ENCODE measurements around the gene NPTX1. TPM values are rescaled to one million over a fixed set of nuclear protein-coding genes. Genes with fewer than 3 reads are reported as not detected.

NPTX1 gene
- total RNA-seq, 6 donors from 2014 or later: 0.39 to 11.5 (median 2.5) TPM

DNA sequence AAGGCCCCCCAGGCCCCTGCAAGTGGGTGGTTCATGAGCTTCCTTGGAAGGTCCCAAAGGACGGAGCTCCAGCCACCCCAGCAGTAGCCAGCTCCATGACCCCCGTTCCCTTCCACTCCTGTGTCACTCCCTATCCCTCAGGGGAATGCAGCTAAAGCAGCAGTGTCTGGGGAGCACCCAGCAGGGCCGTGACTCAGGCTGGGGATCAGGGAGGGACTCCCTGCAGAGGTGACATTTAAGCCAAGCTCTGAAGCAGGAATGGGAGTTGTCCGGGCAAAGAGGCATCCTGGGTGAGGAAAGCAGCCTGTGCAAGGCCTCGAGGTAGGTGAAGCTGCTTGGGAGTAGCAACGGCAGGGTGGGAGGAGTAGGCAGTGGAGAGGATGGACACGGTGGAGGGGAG is 11.1 kb upstream of the NPTX1 start:
- DNase-seq: no peak
- Histone ChIP-seq H3K9me3 (peaks cover 0 to 10% (median 5%) of the 10 kb centered on the region in 4 donors), H3K4me1 (no peaks in the 10 kb centered on the region), H3K27me3 (peaks cover 0 to 7% (median 0%) of the 10 kb centered on the region in 4 donors), H3K27ac (no peak overlapping the region), H3K4me3 (no peak overlapping the region), H3K36me3 (no peaks in the 10 kb centered on the region)
- TF ChIP-seq EP300 (IDR thresholded peaks at IDR 0.05) (no peak), POLR2A (IDR thresholded peaks at IDR 0.05) (no peak), POLR2AphosphoS5 (IDR thresholded peaks at IDR 0.05) (no peak)
- TF ChIP-seq, protein P1, sequence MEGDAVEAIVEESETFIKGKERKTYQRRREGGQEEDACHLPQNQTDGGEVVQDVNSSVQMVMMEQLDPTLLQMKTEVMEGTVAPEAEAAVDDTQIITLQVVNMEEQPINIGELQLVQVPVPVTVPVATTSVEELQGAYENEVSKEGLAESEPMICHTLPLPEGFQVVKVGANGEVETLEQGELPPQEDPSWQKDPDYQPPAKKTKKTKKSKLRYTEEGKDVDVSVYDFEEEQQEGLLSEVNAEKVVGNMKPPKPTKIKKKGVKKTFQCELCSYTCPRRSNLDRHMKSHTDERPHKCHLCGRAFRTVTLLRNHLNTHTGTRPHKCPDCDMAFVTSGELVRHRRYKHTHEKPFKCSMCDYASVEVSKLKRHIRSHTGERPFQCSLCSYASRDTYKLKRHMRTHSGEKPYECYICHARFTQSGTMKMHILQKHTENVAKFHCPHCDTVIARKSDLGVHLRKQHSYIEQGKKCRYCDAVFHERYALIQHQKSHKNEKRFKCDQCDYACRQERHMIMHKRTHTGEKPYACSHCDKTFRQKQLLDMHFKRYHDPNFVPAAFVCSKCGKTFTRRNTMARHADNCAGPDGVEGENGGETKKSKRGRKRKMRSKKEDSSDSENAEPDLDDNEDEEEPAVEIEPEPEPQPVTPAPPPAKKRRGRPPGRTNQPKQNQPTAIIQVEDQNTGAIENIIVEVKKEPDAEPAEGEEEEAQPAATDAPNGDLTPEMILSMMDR (IDR thresholded peaks at IDR 0.05): no peak
- 49 to 58% methylated on average over 7 of the region's 7 CpGs for WGBS, 2 donors
- no peak for ATAC-seq (ENCODE audit: low FRiP score in 2 of 2)

DNA sequence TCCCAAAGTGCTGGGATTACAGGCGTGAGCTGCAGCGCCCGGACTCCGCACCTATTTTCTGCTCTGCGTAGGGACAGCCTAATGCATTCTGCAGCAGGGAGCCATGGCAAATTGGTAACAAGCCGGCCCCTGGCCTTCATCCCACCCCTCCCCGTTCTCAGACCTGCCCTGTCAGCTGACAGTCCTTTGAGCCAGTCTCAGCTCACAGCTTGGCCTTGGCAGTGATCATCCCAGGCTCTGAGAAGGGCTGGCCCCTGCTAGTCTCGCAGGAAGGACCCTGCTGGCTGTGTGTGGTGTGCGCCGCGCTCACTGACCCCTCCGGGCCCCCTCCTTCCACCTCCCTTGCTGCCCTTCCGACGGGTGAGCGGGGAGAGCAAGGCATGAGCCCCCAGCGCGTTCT is 10.3 kb upstream of the NPTX1 start:
- H3K27me3 ChIP-seq: peaks cover 0 to 10% (median 4%) of the 10 kb centered on the region in 4 donors
- H3K9me3 ChIP-seq: peaks cover 0 to 10% (median 5%) of the 10 kb centered on the region in 4 donors
- no peaks in the 10 kb centered on the region for H3K36me3 ChIP-seq
- no peak overlapping the region for H3K4me3 ChIP-seq
- WGBS, 2 donors: 20 to 33% methylated on average over 6 to 17 of the region's 17 CpGs
- ATAC-seq (ENCODE audit: low FRiP score in 2 of 2) (no peak), DNase-seq (no peak)
- H3K4me1 ChIP-seq: no peaks in the 10 kb centered on the region
- no peak overlapping the region for H3K27ac ChIP-seq
- no peak for TF ChIP-seq EP300 (IDR thresholded peaks at IDR 0.05)
- TF ChIP-seq POLR2AphosphoS5 (IDR thresholded peaks at IDR 0.05): no peak
- TF ChIP-seq, protein P1 (IDR thresholded peaks at IDR 0.05): no peak
- no peak for TF ChIP-seq POLR2A (IDR thresholded peaks at IDR 0.05)

DNA sequence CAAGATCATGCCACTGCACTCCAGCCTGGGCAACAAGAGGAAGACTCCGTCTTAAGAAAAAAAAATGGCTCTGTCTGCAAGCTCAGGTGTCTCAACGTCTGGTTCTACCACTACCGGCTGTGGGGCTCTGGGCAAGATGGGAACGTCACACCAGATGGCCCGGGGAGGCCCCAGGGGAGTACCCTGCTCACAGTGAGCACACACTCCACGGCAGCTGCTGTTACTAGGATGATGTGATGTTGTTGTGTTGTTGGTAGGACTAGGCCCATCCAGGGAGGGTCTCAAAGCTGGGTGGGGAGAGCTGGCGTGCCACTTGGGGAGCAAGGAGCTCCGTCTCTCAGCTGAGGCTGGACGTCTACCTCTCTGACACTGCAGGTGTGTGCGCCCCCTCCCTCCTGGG is 9.4 kb upstream of the NPTX1 start:
- Histone ChIP-seq H3K9me3 (peaks cover 0 to 10% (median 5%) of the 10 kb centered on the region in 4 donors), H3K4me1 (no peaks in the 10 kb centered on the region), H3K36me3 (no peaks in the 10 kb centered on the region), H3K4me3 (no peak overlapping the region), H3K27ac (no peak overlapping the region), H3K27me3 (peaks cover 0 to 18% (median 8%) of the 10 kb centered on the region in 4 donors)
- TF ChIP-seq POLR2A (IDR thresholded peaks at IDR 0.05) (no peak), EP300 (IDR thresholded peaks at IDR 0.05) (no peak), POLR2AphosphoS5 (IDR thresholded peaks at IDR 0.05) (no peak)
- TF ChIP-seq, protein P1 (IDR thresholded peaks at IDR 0.05): no peak
- 67 to 82% methylated on average over 10 of the region's 10 CpGs for WGBS, 2 donors
- ATAC-seq (ENCODE audit: low FRiP score in 2 of 2): no peak
- DNase-seq: no peak

DNA sequence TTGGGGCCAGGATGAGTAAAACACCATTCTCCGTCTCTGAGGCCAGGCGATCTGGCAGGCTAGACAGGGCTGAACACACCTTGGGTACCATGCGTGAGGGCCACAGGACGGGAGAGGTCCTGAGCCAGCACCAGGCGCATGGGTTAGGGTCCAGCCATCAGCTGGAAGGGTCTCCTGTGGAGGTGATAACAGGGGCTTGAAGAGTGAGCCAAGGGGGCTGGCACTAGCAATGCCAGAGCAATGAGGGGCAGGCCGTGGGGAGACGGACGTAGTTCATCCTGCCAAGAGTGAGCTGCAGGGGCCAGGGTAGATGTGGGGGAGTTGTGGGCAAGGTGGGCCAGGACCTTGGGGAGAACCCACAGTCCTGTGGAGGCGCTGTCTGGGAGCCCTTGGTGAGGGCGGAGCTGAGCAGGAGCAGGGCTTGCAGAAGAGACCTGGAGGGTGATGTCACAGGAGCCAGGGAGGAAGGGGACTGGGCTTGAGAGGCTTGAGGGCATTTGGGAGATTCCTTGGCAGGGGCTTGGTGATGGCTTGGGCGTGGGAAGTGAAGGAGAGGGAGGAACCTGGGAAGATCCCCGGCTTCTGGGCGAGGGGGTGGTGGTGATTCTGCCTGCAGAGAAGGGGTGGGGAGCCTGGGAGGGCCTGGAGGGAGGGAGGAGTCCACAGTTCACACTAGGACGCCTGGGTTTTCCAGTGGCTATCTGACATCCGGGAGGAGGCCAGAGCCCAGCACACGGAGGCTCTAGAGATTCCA is 6.3 kb upstream of the NPTX1 start:
- peaks cover 0 to 48% (median 26%) of the 10 kb centered on the region in 4 donors for H3K27me3 ChIP-seq
- peaks cover 9 to 13% (median 12%) of the 10 kb centered on the region in 4 donors for H3K4me1 ChIP-seq
- no peak overlapping the region for H3K27ac ChIP-seq
- ATAC-seq (ENCODE audit: low FRiP score in 2 of 2) (no peak), DNase-seq (peak in 1 of 2 donors; percentile 39)
- TF ChIP-seq POLR2AphosphoS5 (IDR thresholded peaks at IDR 0.05) (no peak), POLR2A (IDR thresholded peaks at IDR 0.05) (no peak), EP300 (IDR thresholded peaks at IDR 0.05) (no peak)
- TF ChIP-seq, protein P1 (IDR thresholded peaks at IDR 0.05): no peak
- H3K36me3 ChIP-seq: no peaks in the 10 kb centered on the region
- peaks cover 0 to 10% (median 5%) of the 10 kb centered on the region in 4 donors for H3K9me3 ChIP-seq
- H3K4me3 ChIP-seq: no peak overlapping the region
- 62 to 65% methylated on average over 15 to 16 of the region's 16 CpGs for WGBS, 2 donors

DNA sequence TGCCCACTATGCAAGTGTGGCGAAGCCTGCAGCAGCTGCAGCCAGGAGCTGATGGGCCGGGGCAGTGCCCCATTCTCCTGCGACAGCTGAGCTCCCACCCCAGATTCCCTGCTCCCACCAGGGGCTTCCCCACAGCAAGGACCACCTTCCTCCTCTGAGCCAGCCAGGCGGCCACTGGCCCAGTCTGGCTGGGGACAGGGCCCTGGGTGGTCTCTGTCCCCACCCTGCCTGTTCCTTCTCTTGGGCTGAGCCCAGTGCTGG is 5.6 kb upstream of the NPTX1 start:
- Histone ChIP-seq H3K4me1 (peaks cover 17 to 20% (median 19%) of the 10 kb centered on the region in 4 donors), H3K9me3 (peaks cover 0 to 3% (median 1%) of the 10 kb centered on the region in 4 donors), H3K36me3 (no peaks in the 10 kb centered on the region), H3K27me3 (peaks cover 0 to 51% (median 33%) of the 10 kb centered on the region in 4 donors), H3K4me3 (no peak overlapping the region), H3K27ac (no peak overlapping the region)
- DNase-seq (peak in 1 of 2 donors; percentile 75), ATAC-seq (ENCODE audit: low FRiP score in 2 of 2) (no peak)
- WGBS, 2 donors: 86% methylated on average over 4 of the region's 4 CpGs; no CpG with 5 or more reads in 1 of the 2 donors
- TF ChIP-seq POLR2AphosphoS5 (IDR thresholded peaks at IDR 0.05): no peak
- TF ChIP-seq, protein P1 (IDR thresholded peaks at IDR 0.05): no peak
- TF ChIP-seq POLR2A (IDR thresholded peaks at IDR 0.05): no peak
- TF ChIP-seq EP300 (IDR thresholded peaks at IDR 0.05): no peak
